ENCODE measurements around the gene LPP. TPM values are rescaled to one million over a fixed set of nuclear protein-coding genes. Genes with fewer than 3 reads are reported as not detected.

Gene LPP
- total RNA-seq, 1 donor from 2014 or later = 560 TPM

DNA sequence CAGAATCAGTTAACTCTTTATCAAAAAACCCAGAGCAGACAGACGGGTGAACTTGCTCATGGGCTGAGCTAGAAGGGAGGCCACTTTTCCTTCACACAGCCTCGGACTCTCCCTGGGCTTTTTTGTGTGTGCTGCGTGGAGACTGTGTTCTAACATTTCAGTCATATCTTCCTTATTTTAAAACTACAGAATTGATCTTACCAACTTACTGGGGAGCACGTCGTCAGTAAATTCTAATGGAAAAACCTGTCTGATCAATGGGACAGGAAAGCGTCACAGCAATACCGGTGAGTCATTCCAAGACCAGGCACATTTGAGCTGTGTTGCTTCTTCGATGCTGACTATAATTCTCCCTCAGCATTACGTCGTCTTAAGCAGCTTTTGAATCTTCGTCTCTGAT lies 145.1 kb downstream of the LPP start:
- no peak for DNase-seq (ENCODE audit: low spot score)

DNA sequence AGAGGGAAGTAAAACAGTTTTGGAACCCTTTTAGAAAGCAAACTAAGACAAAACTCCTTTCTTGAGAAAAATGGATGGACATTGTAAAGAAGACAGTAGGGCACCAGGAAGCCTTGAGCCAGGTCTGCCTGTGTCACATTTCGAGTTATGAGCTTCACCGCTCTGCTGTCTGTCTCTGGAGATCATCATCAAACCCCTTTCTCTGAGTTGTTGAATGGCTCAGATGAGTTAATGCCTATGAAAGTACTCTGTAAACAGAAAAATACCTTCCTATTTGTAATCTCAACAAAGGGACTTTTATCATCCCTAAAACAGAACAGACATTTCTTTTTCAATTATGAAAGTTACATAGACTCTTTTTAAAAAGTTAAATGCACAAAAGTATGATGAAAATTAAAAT lies 145.8 kb downstream of the LPP start:
- no peak for DNase-seq (ENCODE audit: low spot score)

DNA sequence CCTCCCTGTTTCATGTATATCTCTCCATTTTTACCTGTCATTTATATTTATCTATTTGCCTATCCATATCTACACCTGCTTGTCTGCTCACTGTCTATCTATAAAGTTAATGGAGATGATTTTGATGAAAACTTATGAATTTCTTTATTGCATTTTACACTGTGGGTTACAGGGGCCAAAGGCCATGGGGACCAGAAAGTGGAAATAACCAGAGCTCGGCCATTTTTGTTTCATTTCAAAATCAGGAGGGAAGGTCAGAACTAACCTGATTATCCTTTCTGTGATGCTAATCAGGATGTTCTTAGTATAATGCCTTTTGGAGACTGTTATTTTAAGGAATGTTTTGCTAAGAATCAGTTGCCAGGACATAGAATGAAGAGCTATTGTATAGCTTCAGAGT lies 147.2 kb downstream of the LPP start:
- no peak for DNase-seq (ENCODE audit: low spot score)

DNA sequence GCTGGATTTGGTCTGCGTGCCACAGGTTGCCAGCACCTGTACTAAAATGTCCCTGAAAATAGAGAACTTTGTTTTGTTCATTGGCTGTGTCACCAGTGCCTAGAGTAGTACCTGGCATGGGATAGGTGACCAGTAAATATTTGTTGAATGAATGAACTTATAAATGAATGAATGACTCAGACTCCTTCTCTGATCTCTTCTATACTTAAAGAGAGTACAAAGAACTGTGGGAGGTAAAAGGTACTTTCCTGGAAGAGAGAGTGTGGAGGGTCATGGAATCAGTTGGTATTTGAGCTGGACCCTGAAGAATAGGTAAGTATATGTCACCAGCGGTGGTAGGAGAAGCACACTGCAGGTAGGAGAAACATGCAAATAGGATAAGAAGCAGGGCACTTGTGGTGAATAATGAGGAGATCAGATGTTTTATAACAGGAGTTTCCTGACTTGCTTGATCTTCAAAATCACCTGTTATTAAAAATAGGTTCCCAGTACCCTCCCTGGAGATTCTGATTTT lies 149.4 kb downstream of the LPP start:
- no peak for DNase-seq (ENCODE audit: low spot score)

DNA sequence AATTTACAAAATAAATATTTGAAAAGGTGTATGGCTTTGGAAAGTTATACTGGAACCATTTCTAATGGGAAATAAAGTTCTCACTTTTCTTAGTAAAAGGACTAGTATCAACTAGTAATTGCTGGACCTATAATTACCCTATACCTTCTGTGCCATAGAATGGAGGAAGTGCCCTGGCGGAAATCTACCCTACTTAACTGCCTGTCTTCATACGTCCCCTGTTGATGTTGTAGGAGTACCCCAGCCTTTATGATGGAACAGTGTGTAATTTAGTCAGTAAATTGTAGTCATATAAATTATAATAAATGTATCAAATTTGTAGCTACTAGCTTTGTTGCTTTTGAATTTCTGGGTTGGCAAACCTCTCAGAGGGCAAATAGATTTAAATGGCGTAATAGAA lies 149.9 kb downstream of the LPP start:
- DNase-seq (ENCODE audit: low spot score) = no peak

DNA sequence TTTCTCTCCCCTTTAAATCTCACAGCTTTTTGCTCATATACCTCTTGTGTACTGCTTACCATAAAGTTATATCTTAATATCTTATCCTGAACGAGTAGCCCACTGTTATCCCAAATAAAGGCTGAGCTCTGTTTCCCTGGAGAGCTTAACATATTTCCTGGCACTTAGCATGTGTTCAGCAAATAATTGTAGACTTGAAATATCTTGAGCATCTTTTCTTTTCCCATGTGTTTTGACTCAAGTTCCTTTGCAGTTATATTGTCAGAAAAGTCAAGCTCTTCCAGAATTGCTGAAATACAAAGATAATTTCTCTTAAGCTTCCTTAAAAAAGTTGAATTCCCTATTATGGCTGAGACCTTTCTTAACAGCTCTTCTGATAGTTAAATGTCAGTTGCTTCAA lies 150.5 kb downstream of the LPP start:
- DNase-seq (ENCODE audit: low spot score) = no peak

DNA sequence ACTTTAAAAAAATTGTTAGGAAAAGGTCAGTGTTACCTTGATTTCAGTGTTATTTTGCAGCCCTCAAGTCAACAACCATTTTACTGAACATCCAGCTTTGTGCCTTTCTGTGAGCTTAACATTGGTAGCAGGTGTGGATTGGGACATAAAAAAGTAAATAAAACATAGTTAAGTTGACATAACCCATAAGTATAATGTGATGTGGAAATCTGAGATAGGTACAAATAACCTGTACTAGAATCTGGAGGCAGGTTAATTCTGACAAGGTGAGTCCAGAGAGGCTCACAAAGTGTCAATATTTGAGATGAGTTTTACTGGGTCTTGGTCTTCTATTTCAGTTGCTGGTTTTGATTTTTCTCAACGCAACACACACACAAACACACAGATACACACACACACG lies 151.3 kb downstream of the LPP start:
- DNase-seq (ENCODE audit: low spot score) = no peak

DNA sequence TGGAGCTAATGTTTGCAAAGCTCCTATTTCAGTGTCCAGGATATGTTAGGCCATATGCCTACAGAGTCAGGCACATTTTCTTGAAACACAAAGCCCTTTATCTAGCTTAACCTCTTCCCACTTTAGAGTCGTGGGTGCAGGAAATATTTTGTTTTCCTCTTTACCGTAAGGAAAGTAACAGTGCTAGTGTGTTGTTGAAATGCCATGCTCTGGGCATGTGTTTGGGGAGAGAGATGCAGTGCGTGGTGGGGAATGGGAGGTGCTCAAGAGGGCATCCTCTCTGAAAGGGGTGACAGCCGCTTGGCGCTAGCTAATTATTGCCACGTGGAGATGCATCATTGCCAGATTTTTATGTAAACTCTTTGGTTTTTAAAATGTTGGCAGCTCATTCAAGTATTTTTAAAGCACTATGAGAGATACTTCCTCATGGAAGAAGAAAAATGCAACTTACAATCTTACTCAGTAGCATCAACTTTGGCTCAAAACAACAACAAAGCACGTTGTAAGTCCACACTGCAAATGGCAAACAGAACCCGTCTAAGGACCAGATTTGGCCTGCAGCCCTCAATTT lies 152.6 kb downstream of the LPP start:
- no peak for DNase-seq (ENCODE audit: low spot score)

DNA sequence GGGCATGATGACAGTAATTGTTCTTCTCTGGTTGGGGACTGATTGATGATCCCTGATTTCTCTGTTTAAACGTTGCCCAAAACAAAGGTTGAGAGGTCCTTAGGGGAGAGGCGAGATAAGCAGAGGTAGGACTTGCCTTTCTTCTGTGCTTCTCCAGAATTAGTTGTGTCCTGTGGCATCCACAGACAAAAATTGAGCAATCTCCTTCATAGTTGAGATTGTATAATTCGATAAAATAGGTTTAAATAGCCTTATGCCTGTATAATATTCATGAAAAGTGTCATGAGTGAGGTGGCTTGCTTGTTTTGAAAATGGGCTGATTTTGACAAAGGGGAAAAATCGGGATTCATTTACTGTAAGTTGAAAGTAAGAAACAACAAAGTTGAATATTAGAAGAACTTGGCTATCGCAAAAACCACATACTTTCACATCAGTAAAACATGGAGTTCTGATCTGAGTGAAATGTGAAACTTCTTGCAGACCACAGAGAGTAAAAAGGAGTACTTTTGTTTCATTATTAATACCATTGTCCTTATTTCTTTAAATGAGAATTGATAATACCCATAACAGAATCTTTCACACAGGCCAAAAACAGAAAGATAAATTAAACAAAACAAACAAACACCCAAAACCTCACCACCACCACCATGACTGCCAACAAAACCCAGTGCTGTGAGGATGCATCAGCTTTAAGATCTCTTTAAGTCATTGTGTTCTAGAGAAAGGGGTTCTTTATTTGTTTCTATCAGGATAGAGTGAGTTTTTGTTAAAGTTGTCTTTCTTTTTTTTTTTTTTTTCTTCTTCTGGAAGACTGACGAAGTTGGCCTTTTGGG lies 155.7 kb downstream of the LPP start:
- DNase-seq (ENCODE audit: low spot score) = no peak

DNA sequence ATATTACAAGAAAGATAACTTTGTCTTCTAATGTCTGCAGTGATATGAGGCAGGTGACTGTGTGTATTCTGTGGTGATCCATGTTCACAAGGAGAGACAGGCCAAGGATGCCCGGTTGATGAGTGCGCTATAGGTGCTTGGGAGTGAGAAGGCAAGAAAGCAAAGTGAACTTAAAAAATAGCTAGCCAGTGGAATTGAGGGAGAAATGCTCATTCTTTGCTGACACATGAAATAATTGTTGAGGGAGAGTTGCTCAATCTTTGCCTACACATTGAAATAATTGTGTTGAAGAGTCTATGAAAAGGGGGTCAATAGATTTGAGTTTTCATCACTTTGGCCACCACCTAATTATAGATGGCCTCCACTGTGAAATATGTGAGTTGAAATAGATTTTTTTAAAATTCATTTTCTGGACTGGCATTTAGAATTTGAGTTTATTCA lies 156.3 kb downstream of the LPP start:
- DNase-seq (ENCODE audit: low spot score) = no peak

DNA sequence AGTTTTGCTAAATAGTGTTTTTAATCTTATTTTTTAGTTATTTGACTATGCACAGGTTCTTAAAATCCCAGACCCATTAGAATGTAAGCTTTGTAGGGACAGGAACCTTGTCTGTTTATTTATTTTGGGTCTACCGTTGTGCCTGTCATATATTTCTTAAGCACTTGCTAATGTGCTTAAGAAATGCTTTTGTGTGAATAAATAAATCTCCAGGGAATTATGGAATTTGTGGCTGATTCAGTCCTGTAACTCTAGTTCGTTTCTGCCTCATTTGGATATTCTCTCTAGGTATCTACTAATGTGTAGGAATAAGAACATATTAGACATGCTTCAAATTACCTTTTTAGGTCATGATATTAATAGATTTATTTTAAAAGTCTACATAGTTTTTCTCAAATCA lies 161.6 kb downstream of the LPP start:
- DNase-seq (ENCODE audit: low spot score) = no peak

DNA sequence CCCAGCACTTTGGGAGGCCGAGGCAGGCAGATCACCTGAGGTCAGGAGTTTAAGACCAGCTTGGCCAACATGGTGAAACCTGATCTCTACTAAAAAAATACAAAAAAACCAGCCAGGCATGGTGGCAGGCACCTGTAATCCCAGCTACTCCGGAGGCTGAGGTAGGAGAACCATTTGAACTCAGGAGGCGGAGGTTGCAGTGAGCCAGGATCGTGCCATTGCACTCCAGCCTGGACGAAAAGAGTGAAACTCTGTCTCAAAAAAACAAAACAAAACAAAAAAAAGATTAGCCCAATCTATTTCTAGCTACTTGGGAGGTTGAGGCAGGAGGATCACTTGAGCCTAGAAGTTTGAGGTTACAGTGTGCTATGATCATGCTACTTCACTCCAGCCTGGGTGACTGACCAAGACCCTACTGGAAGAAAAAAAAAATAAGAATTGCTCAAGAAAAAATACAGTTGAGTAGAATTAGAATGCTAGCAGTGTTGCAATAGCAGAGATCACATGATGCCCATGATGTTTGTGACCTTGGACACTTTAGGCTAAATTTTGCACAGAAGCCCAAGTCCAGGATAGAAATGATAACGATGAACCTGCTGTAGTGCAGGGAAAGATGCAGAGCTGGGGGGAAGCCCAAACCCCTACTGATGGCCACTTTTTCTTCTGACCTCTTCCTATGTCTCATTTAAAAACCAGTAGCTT lies 162.2 kb downstream of the LPP start:
- no peak for DNase-seq (ENCODE audit: low spot score)

DNA sequence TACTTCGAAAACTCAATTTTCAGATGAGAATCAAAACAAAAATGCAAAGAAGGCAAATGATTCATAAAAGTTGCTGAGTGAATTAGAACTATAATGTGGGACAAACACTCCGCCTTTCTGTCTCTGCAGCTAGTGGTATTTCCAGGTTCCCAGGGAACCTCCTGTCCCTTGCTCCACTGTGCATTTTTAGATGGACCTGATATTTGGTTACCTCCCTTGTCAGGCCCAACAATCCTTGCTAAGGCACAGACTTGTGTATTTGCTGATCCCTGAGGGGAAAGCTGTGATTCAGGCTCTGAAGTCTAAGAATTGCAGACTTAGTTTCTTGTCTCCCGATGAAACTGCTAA lies 162.7 kb downstream of the LPP start:
- DNase-seq (ENCODE audit: low spot score) = no peak

DNA sequence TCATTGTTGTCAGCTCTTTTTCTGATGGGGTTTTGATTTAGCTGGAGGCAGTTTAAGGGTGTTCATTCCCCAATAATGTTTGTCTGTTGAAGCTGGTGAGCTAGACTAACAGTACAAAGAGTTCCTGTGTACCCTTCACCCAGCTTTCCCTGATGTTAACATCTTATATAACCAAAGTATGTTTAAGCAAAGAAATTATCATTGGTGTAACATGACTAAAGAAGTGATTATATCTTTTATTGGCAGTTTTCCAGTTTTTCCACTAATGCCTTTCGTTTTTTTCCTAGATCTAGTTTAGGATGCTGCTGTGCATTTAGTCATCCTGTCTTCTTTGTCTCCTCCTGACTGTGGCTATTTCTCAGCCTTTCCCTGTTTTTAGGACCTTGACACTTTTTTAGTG lies 165.6 kb downstream of the LPP start:
- DNase-seq (ENCODE audit: low spot score) = no peak

DNA sequence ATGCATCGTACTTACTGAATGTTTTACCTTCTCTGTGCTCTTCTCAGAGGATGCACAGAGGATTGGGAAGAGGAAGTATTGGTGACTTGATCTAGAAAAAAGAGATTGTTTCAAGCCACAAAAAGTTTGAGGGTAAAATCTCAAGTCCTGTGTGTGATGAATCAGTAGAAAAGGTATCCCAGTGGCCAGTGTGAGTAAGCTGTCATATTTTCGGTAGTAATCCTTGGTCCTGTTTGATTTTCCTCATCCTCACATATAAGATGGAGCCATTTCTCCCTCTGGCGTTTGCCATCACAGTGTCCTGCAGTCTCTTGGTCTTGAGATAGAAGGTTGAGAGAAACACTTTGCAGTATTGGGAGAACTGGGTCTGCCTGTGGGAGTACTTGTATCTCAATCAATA lies 166.8 kb downstream of the LPP start:
- no peak for DNase-seq (ENCODE audit: low spot score)

DNA sequence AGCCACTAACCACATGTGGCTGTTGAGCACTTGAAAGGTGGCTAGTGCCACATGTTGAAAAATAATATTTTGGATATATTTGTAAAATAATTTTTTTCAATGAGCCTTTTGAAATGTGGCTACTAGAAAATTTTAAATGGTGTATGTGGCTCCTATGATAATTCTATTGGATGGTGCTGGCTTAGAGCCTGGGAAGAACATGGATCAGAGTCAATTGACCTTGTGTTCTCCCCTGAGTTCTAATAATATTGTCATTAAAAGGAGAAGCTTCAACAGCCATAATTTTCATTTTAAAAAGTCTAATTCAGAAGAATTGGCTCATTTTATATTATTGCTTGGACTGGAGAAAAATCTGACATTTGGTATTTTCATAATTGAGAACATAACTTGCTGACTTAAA lies 167.3 kb downstream of the LPP start:
- no peak for DNase-seq (ENCODE audit: low spot score)

DNA sequence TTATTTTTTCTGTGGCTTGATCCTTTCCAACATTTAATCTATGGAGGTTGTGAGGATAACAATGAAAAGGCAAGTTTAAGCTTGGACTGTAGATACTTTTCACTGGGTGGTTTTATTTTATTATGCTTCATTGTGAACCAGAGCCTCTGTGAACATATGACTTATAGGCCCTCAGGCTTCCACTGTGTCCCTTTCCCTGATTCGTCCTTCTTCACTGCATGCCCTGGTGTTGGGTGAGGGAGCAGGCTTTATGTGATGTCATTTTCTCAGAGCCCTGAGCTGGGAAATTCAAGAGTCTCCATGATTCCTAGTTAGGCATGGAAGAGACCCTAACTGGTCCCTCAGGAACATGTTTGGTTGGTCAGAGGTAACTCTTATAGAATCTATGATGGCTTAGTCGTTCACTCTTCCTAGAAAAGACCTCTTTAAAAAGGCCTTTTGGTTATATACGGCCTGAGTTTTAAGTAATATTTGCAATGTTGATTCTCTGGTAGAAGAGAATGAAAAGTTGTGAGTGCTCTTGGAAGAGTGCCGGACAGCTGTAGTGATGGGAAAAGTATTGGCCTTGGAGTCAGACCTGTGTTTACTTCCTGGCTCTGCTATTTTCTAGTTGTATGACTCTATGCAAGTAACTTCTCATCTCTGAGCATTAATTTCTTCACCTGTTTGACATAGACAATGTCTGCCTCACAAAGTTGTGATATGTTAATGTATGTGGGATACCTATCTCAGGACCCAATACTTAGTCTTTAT lies 168.4 kb downstream of the LPP start:
- DNase-seq (ENCODE audit: low spot score) = no peak

DNA sequence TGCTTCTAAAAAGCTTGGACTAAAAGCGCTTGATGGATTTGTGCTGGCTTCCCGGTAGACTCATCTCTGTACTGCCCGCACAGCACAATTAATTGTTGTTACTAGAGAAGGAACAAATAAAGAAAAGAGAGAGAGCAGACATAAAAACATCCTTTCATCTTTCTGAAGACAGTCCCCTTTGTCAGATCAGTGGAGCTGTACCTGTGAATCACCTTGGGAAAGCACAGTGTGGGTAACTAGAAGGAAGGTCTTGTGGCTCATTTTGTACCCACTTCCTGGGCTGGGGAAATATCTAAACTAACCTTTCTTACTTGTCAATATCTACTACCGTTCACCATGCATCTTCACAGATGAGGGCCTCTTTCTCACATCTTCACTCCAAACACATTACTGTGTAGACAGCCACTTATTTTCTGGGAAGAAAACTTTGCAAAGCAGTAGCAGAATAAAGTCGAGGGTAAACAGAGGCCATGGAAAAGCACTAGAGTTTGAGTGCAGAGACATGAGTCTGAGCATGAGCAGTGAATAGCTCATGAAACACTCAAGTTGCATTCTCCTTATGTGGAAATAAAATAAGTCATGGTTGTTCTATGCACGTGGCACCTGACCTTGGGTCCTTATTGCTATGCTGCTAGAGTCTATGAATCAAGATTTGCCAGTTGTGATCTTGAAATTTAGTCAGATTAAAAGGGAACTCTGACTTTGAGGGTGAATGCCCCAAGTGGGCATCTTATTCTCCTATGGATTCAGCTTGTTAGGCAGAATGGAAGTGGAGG lies 169.3 kb downstream of the LPP start:
- DNase-seq (ENCODE audit: low spot score) = no peak

DNA sequence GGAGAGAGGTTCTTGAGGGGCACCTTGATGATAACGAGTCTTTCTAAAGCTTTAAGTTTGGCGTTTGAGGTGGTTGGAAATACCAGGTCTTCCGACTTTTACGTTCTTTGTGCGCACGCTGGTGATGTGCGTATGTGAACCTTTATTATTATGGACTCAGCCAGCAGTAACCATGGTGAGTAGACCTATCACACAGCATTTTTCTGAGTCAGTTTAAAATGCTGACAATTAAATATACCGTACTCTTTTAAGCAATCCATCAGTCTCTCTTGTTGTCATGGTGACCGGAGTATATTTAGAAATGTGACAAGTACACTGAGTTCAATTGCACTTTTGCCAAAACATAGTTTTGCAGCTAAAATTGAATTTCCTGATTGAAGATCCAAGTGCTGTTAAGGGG lies 172.2 kb downstream of the LPP start:
- DNase-seq (ENCODE audit: low spot score) = no peak

DNA sequence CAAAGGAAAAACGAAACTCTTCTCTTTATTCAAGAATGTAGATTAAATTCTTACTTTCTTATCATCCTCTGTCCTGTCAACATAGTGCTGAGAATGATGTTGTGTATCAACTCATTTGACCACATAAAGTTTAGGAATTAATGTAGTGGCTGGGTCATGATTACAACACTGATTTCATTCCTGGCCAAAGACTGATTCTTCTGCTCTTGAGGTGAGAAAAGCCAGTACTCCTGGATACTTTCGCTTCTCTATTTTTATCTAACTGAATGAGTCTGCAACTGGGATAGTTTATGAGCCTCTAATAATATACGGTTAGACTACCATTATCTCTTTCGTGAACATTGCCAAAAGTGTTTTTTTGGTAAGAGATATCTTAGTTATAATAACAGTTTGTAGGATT lies 173.0 kb downstream of the LPP start:
- DNase-seq (ENCODE audit: low spot score) = no peak

DNA sequence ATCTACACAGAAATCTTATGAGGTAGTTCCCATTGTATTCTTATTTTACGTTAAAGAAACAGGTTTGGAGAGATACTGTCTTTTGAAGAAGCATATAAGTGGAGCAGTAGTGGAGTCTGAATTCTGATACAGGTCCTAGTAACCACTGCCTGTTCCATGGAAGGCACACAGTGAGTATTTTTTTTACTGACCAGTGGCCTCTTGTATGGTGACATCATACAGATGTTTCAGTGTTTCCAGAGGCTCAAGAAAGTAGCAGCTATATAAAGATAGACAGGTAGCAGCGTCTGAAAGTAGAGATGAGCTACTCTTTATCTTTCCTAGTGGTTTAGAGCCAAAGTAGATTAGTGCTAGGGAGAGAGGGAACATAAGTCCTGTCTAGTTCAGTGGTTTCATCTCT lies 173.5 kb downstream of the LPP start:
- no peak for DNase-seq (ENCODE audit: low spot score)

DNA sequence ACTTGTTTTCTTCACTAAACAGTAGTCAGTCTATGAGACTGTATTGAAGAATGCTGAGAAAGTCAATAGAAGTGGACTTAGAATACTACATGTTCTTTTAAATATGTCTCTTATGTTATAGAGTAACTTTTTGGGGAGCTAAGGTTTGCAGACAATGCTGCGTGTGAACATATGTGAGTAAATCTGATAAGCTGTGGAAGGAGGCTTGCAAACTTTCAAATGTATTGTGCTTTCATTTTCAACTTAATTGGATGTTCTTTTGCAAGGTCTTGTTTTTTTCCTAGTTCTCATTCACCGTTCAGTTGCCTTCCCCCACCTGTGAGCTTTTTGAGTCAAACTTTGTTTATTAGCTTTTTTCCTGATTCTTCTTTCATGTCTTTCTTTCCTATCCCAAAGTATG lies 176.2 kb downstream of the LPP start:
- DNase-seq (ENCODE audit: low spot score) = no peak

All from ureter (tissue), 1 donor.